Progenitor cell of endocrine pancreas (in vitro differentiated cells): ENCODE data around the gene CCDC85C. TPM values are rescaled to one million over a fixed set of nuclear protein-coding genes. Genes with fewer than 3 reads are reported as not detected.
A peak's percentile ranks its signal among the peaks of the same experiment; 100 is the strongest.

ENCODE experiments used
- DNase-seq: peaks from one replicate; pipeline ENCODE4 v3.0.0; 2021; ENCODE audit warnings: low spot score; ENCODE audit not compliant: unreplicated experiment
- H3K27ac Mint-ChIP-seq: 2 replicates; pipeline ENCODE4 v1.8.0; 2021; ENCODE audit warnings: mild to moderate bottlenecking, moderate library complexity, mixed read lengths
- H3K27me3 Mint-ChIP-seq: 2 replicates; pipeline ENCODE4 v1.8.0; 2021; ENCODE audit warnings: mixed read lengths
- H3K36me3 Mint-ChIP-seq: 2 replicates; pipeline ENCODE4 v1.8.0; 2022; ENCODE audit warnings: mixed read lengths; ENCODE audit not compliant: insufficient read depth
- H3K4me1 Mint-ChIP-seq: 2 replicates; pipeline ENCODE4 v1.8.0; 2021; ENCODE audit warnings: low read depth, mixed read lengths
- H3K4me3 Mint-ChIP-seq: 2 replicates; pipeline ENCODE4 v1.8.0; 2021; ENCODE audit warnings: low read depth, mild to moderate bottlenecking, moderate library complexity, mixed read lengths
- H3K9me3 Mint-ChIP-seq: 2 replicates; pipeline ENCODE4 v1.8.0; 2021; ENCODE audit warnings: low read depth, mixed read lengths
- long read RNA-seq: library from polyadenylated mRNA; unstranded; transcript quantifications from one replicate; pipeline ENCODE4 v2.0.0, GENCODE V29; 2020
- total RNA-seq: library from RNA; stranded (reverse); gene quantifications from 2 replicates; pipeline ENCODE4 v1.2.1, GENCODE V29; 2021
- TF ChIP-seq, protein P1 (sequence below): fragments of 200-600 bp; sonication (generic); IDR thresholded peaks from one replicate; pipeline ENCODE4 v1.5.0; 2021; ENCODE audit warnings: antibody characterized with exemption, mild to moderate bottlenecking; ENCODE audit not compliant: unreplicated experiment

Gene CCDC85C
- 43.6 and 44.9 TPM in 2 replicates for total RNA-seq
- long read RNA-seq, partial matches to known transcripts = 0 of 27 reads
- long read RNA-seq, other reads (novel, unspliced or antisense) = 27 of 27 reads

DNA sequence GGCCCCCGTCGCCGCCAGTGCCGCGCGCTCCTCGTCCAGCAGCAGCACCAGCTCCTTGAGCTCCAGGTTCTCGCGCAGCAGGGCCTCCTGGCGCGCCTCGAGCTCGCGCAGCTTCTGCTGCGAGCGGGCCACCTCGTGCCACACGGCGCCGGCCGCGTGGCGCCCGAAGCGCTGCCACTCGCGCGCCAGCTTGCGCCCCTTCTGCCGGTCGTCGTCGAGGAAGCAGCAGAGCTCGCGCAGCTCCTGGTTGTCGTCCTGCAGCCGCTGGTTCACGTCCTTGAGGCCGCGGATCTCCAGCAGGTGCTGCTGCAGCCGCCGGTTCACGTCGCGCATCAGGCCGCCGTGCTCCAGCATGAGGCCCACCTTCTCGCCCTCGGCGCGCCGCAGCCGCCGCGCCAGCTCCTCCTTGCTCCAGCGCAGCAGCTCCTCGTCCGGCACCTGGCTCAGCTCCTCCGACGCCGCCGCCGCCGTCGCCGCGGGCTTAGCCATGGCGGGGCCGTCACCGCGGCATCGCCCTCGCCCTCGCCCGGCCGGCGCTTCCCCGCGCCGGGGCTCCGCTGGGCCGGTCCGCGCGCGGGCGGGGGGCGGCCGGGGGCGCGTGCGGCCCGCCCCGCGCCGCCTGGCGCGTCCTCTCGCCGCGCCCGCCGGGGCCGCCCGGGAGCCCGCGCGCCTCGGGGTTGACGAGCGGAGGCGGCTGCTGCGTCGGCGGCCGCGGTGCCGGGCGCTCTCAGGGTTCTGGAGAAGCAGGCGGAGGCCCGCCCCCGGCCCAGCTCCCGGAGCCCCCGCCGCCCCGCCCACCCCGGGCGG, at the start of gene CCDC85C:
TSS of gene CCDC85C (minus strand) at position 737 of the 807 bp plus-strand sequence. CDS start at position 489, 248 bp downstream.
- Mint-ChIP-seq H3K27ac (peak within 1 kb of the TSS; percentile 98), H3K27me3 (peaks cover 3% of the 10 kb centered on the region), H3K4me1 (peaks cover 41% of the 10 kb centered on the region), H3K4me3 (peak within 1 kb of the TSS; percentile 87), H3K9me3 (no peaks in the 10 kb centered on the region), H3K36me3 (no peaks in the 10 kb centered on the region)
- DNase-seq = peak; percentile 32
- TF ChIP-seq, protein P1, sequence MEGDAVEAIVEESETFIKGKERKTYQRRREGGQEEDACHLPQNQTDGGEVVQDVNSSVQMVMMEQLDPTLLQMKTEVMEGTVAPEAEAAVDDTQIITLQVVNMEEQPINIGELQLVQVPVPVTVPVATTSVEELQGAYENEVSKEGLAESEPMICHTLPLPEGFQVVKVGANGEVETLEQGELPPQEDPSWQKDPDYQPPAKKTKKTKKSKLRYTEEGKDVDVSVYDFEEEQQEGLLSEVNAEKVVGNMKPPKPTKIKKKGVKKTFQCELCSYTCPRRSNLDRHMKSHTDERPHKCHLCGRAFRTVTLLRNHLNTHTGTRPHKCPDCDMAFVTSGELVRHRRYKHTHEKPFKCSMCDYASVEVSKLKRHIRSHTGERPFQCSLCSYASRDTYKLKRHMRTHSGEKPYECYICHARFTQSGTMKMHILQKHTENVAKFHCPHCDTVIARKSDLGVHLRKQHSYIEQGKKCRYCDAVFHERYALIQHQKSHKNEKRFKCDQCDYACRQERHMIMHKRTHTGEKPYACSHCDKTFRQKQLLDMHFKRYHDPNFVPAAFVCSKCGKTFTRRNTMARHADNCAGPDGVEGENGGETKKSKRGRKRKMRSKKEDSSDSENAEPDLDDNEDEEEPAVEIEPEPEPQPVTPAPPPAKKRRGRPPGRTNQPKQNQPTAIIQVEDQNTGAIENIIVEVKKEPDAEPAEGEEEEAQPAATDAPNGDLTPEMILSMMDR = no peak

DNA sequence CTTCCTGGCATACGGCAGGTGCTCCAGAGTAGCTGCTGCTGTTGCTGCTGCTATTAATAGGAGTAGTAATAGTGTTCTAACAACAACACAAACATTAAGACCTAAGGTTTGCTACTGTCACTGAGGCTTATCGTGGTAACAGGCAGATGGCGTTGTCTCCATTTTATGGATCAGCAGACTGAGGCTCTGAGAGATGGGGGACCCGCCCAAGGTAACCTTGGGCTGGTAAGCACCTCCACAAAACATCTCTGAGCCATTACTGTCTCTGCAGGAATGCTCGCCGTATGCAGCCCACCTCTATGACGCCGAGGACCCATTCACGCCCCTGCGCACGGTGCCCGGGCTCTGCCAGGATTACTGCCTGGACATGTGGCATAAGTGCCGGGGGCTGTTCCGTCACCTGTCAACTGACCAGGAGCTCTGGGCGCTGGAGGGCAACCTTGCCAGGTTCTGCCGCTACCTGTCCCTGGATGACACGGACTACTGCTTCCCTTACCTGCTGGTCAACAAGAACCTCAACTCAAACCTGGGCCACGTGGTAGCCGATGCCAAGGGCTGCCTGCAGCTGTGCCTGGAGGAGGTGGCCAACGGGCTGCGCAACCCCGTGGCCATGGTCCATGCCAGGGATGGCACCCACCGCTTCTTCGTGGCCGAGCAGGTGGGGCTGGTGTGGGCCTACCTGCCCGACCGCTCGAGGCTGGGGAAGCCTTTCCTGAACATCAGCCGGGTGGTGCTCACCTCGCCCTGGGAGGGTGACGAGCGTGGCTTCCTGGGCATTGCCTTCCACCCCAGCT, 48.1 kb upstream of the CCDC85C start:
- H3K27me3 Mint-ChIP-seq = peaks cover 53% of the 10 kb centered on the region
- peaks cover 4% of the 10 kb centered on the region for H3K4me1 Mint-ChIP-seq
- H3K36me3 Mint-ChIP-seq = no peaks in the 10 kb centered on the region
- H3K9me3 Mint-ChIP-seq = no peaks in the 10 kb centered on the region
- H3K27ac Mint-ChIP-seq = no peak overlapping the region
- H3K4me3 Mint-ChIP-seq = no peak overlapping the region
- no peak for DNase-seq
- TF ChIP-seq, protein P1 = no peak

DNA sequence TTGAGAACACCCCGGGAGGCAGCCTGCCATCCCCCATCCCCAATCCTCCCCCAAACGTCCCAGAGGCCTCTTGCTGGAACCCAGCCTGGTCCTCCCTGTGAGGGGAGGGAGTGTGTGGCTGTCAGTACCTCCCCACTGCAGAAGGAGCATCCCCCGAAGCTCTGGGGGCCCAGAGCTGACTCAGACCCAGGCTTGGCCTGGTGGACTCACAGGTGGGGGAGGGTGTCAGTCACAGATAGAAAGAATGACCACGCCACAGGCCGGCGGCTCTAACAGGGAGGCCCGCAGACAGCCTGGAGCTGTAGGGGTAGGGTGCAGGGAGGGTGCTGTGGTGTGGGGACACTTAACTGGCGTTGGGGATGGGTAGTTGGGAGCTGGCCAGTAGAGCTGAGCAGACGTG, 46.2 kb upstream of the CCDC85C start:
- Mint-ChIP-seq H3K27ac (no peak overlapping the region), H3K4me3 (no peak overlapping the region), H3K9me3 (no peaks in the 10 kb centered on the region), H3K4me1 (peaks cover 4% of the 10 kb centered on the region), H3K27me3 (peaks cover 41% of the 10 kb centered on the region), H3K36me3 (no peaks in the 10 kb centered on the region)
- DNase-seq = no peak
- TF ChIP-seq, protein P1 = no peak

DNA sequence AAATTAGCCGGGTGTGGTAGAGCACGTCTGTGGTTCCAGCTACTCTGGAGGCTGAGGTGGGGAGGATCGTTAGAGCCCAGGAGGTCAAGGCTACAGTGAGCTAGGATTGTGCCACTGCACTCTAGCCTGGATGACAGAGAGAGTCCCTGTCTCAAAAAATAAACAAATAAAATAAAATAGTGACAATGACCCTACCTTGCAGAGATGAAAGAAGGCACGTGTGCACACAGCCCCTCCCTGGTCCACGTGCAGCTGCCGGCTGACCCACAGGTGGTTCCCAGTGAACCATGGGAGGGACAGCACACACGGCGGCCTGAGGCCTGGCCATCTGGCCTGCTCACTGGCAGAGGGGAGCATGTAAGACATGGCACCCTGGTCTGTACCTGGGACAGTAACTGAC, 45.6 kb upstream of the CCDC85C start:
- Mint-ChIP-seq H3K4me3 (no peak overlapping the region), H3K9me3 (no peaks in the 10 kb centered on the region), H3K36me3 (no peaks in the 10 kb centered on the region), H3K27me3 (peaks cover 39% of the 10 kb centered on the region), H3K4me1 (peaks cover 4% of the 10 kb centered on the region), H3K27ac (no peak overlapping the region)
- TF ChIP-seq, protein P1 = no peak
- no peak for DNase-seq

DNA sequence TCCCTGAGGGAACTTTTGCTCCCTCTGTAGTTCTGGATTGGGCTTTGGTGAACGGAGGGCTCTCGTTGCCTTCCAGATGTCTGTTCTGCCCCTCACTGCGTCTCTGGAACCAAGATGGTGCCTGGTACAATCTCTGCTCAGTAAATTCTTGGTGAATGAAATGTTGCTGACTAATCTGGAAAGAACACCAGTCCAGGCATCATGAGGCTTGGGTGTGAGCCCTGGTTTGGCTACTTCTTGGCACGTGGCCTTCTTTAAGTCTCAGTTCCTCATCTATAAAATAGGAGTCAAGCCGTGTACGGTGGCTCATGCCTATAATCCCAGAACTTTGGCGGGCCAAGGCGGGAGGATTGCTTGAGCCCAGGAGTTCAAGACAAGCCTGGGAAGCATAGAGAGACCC, 45.2 kb upstream of the CCDC85C start:
- H3K27me3 Mint-ChIP-seq = peaks cover 40% of the 10 kb centered on the region
- H3K4me1 Mint-ChIP-seq = peaks cover 4% of the 10 kb centered on the region
- H3K36me3 Mint-ChIP-seq = no peaks in the 10 kb centered on the region
- no peaks in the 10 kb centered on the region for H3K9me3 Mint-ChIP-seq
- TF ChIP-seq, protein P1 = no peak
- DNase-seq = no peak
- no peak overlapping the region for H3K4me3 Mint-ChIP-seq
- no peak overlapping the region for H3K27ac Mint-ChIP-seq
